Smooth muscle cell (in vitro differentiated cells): Measurements from ENCODE around the gene CLIP2. TPM values are rescaled to one million over a fixed set of nuclear protein-coding genes. Genes with fewer than 3 reads are reported as not detected.

Experiments used
- DNase-seq: peaks from one replicate; lab custom pipeline; 2025; ENCODE audit not compliant: unreplicated experiment; lab: John Stamatoyannopoulos, UW
- H2AFZ ChIP-seq: fragments of 200-600 bp; sonication (generic); 2 replicates; pipeline ENCODE4 v1.6.0; 2016; ENCODE audit warnings: antibody characterized with exemption, low read depth, mild to moderate bottlenecking
- H3F3A ChIP-seq: fragments of 200-600 bp; sonication (generic); 2 replicates; pipeline ENCODE4 v1.6.0; 2017; ENCODE audit warnings: antibody characterized with exemption, low read depth
- H3K27ac ChIP-seq: fragments of 200-600 bp; sonication (generic); 2 replicates; pipeline ENCODE4 v1.5.1; 2016; ENCODE audit warnings: low read depth, mild to moderate bottlenecking
- H3K27me3 ChIP-seq: fragments of 200-600 bp; sonication (generic); 2 replicates; pipeline ENCODE4 v1.6.1; 2016; ENCODE audit warnings: low read depth, mild to moderate bottlenecking
- H3K36me3 ChIP-seq: fragments of 200-600 bp; sonication (generic); 2 replicates; pipeline ENCODE4 v1.5.1; 2016; ENCODE audit warnings: low read depth
- H3K4me1 ChIP-seq: fragments of 200-600 bp; sonication (generic); 2 replicates; pipeline ENCODE4 v1.5.1; 2016; ENCODE audit warnings: low read depth
- H3K4me2 ChIP-seq: fragments of 200-600 bp; sonication (generic); 2 replicates; pipeline ENCODE4 v1.6.0; 2016; ENCODE audit warnings: mild to moderate bottlenecking
- H3K4me3 ChIP-seq: fragments of 200-600 bp; sonication (generic); 2 replicates; pipeline ENCODE4 v1.5.1; 2016; ENCODE audit warnings: mild to moderate bottlenecking
- H3K79me2 ChIP-seq: fragments of 200-600 bp; sonication (generic); 2 replicates; pipeline ENCODE4 v1.6.0; 2016; ENCODE audit warnings: low read depth, mild to moderate bottlenecking
- H3K9ac ChIP-seq: fragments of 200-600 bp; sonication (generic); 2 replicates; pipeline ENCODE4 v1.6.0; 2016; ENCODE audit warnings: low read depth
- H3K9me3 ChIP-seq: fragments of 200-600 bp; sonication (generic); replicated peaks from 2 replicates; pipeline ENCODE4 v1.5.1; 2016; ENCODE audit warnings: low read depth
- H4K20me1 ChIP-seq: fragments of 200-600 bp; sonication (generic); 2 replicates; pipeline ENCODE4 v1.6.0; 2016; ENCODE audit warnings: low read depth
- CTCF ChIP-seq: fragments of 200-600 bp; sonication (generic); IDR thresholded peaks from 2 replicates; pipeline ENCODE4 v1.5.1; 2017; ENCODE audit warnings: borderline replicate concordance, mild to moderate bottlenecking, antibody characterized with exemption; ENCODE audit not compliant: insufficient read depth, poor library complexity, severe bottlenecking
- WGBS: methylation state at CpG from one replicate; pipeline ENCODE4 v1.1.7; 2016; ENCODE audit warnings: low lambda C conversion rate; 5-methylcytosine and 5-hydroxymethylcytosine counted together
- polyA plus RNA-seq: library from polyadenylated mRNA; unstranded; fragments of >200 nt; fragmentation: Nextera tagmentation; extraction: Ambion mirVana; gene quantifications from 2 replicates; pipeline ENCODE4 v1.2.1, GENCODE V29; 2016
- total RNA-seq: library from RNA; depleted of rRNA; stranded (reverse); fragments of >200 nt; gene quantifications from 2 replicates; pipeline ENCODE4 v1.2.3, GENCODE V29; 2014

The CLIP2 gene
- total and polyA plus RNA-seq, 2 experiments from 2014 or later, result 12.1 to 23.3 TPM

- no peaks in the 10 kb centered on the region for H3K36me3 ChIP-seq
- no peaks in the 10 kb centered on the region for H4K20me1 ChIP-seq
- no peak overlapping the region for H3K27ac ChIP-seq
- H3K27me3 ChIP-seq, result no peaks in the 10 kb centered on the region
- no peaks in the 10 kb centered on the region for H3K4me1 ChIP-seq
- no peak for TF ChIP-seq CTCF
- H2AFZ ChIP-seq, result no peak overlapping the region
- no peak overlapping the region for H3K4me2 ChIP-seq
- H3K4me3 ChIP-seq, result no peak overlapping the region
- DNase-seq, result no peak
- H3K9me3 ChIP-seq, result no peaks in the 10 kb centered on the region
- H3K79me2 ChIP-seq, result no peaks in the 10 kb centered on the region
- 60% methylated on average over 10 of the region's 10 CpGs for WGBS
- H3K9ac ChIP-seq, result no peak overlapping the region
- no peaks in the 10 kb centered on the region for H3F3A ChIP-seq
Observed at GRCh38 chr7:74365322-74366022, 76.3 kb downstream of the CLIP2 start.

- TF ChIP-seq CTCF, result no peak
- Histone ChIP-seq H2AFZ (no peak overlapping the region), H3F3A (no peaks in the 10 kb centered on the region), H3K36me3 (no peaks in the 10 kb centered on the region), H3K4me1 (no peaks in the 10 kb centered on the region), H3K79me2 (no peaks in the 10 kb centered on the region), H3K4me2 (no peak overlapping the region), H4K20me1 (no peaks in the 10 kb centered on the region), H3K9me3 (no peaks in the 10 kb centered on the region), H3K27ac (no peak overlapping the region), H3K9ac (no peak overlapping the region), H3K4me3 (no peak overlapping the region), H3K27me3 (no peaks in the 10 kb centered on the region)
- WGBS, result 17% methylated on average over 12 of the region's 13 CpGs
- no peak for DNase-seq
Observed at GRCh38 chr7:74371381-74372341, 82.5 kb downstream of the CLIP2 start.

- 24% methylated on average over 24 of the region's 28 CpGs for WGBS
- H3F3A ChIP-seq, result no peaks in the 10 kb centered on the region
- no peak overlapping the region for H2AFZ ChIP-seq
- H3K4me3 ChIP-seq, result no peak overlapping the region
- H3K4me1 ChIP-seq, result no peaks in the 10 kb centered on the region
- no peaks in the 10 kb centered on the region for H3K9me3 ChIP-seq
- H3K27ac ChIP-seq, result no peak overlapping the region
- H3K36me3 ChIP-seq, result no peaks in the 10 kb centered on the region
- no peak overlapping the region for H3K4me2 ChIP-seq
- no peaks in the 10 kb centered on the region for H4K20me1 ChIP-seq
- no peak overlapping the region for H3K9ac ChIP-seq
- DNase-seq, result no peak
- H3K79me2 ChIP-seq, result no peaks in the 10 kb centered on the region
- TF ChIP-seq CTCF, result no peak
- no peaks in the 10 kb centered on the region for H3K27me3 ChIP-seq
Observed at GRCh38 chr7:74372511-74373111, 83.4 kb downstream of the CLIP2 start.
